Ectodermal cell (in vitro differentiated cells): Measurements from ENCODE around the gene CRTC1.

Source experiments
- H3K27ac ChIP-seq: 2 replicates; pipeline ENCODE4 v1.7.0; 2013; ENCODE audit warnings: mild to moderate bottlenecking, low read depth, low read length; ENCODE audit not compliant: insufficient read depth, poor library complexity, severe bottlenecking
- H3K27me3 ChIP-seq: 2 replicates; pipeline ENCODE4 v1.7.0; 2013; ENCODE audit warnings: mild to moderate bottlenecking, low read length; ENCODE audit not compliant: insufficient read depth, control insufficient read depth, poor library complexity, severe bottlenecking
- H3K36me3 ChIP-seq: one replicate; pipeline ENCODE4 v1.7.0; 2013; ENCODE audit warnings: low read length; ENCODE audit not compliant: control insufficient read depth, insufficient read depth
- H3K4me1 ChIP-seq: one replicate; pipeline ENCODE4 v1.7.0; 2013; ENCODE audit warnings: low read length; ENCODE audit not compliant: control insufficient read depth, insufficient read depth
- H3K4me3 ChIP-seq: 2 replicates; pipeline ENCODE4 v1.7.0; 2013; ENCODE audit warnings: low read depth, low read length, control low read depth; ENCODE audit not compliant: insufficient read depth
- H3K9me3 ChIP-seq: 2 replicates; pipeline ENCODE4 v1.7.0; 2013; ENCODE audit warnings: mild to moderate bottlenecking, low read length, moderate library complexity; ENCODE audit not compliant: control insufficient read depth
- WGBS, 2 experiments: methylation state at CpG; one replicate each; pipeline ENCODE4 v1.1.7; 2013; ENCODE audit warnings: missing lambda C conversion rate in 2 of 2; 5-methylcytosine and 5-hydroxymethylcytosine counted together

Gene CRTC1

DNA sequence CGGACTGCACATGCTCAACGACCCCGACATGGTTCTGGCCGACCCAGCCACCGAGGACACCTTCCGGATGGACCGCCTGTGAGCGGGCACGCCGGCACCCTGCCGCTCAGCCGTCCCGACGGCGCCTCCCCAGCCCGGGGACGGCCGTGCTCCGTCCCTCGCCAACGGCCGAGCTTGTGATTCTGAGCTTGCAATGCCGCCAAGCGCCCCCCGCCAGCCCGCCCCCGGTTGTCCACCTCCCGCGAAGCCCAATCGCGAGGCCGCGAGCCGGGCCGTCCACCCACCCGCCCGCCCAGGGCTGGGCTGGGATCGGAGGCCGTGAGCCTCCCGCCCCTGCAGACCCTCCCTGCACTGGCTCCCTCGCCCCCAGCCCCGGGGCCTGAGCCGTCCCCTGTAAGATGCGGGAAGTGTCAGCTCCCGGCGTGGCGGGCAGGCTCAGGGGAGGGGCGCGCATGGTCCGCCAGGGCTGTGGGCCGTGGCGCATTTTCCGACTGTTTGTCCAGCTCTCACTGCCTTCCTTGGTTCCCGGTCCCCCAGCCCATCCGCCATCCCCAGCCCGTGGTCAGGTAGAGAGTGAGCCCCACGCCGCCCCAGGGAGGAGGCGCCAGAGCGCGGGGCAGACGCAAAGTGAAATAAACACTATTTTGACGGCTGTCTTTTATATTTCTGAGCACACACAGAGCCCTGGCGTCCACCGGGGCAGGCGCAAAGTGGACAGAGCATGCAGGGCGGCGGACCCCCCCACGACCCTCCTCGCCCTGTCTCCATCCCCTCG lies 94.0 kb downstream of the CRTC1 start:
- Histone ChIP-seq H3K9me3 (no peaks in the 10 kb centered on the region), H3K27me3 (peaks cover 99% of the 10 kb centered on the region), H3K27ac (no peak overlapping the region), H3K36me3 (no peaks in the 10 kb centered on the region), H3K4me3 (no peak overlapping the region), H3K4me1 (peaks cover 8% of the 10 kb centered on the region)
- WGBS, 2 experiments, result 38% methylated on average over 71 of the region's 71 CpGs

DNA sequence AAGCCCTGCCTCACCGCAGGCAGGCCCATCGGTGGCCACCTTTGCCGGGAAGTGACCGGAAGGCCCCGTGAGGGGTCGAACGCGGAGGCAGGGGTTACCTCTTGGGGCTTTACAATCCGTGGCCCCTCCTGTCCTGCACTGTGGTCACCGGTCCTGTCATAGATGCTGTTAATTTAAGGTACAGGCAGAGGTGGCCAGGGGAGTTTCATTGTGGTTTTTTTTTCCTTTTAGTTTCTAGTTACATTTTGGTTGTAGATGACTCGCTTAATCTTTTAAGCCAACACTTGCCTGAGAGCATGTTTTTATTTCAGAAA lies 94.6 kb downstream of the CRTC1 start:
- Histone ChIP-seq H3K9me3 (no peaks in the 10 kb centered on the region), H3K27me3 (peaks cover 99% of the 10 kb centered on the region)
- 49 to 66% methylated on average over 10 to 11 of the region's 11 CpGs for WGBS, 2 experiments

GRCh38 chr19:18778826-18779495 lies 95.5 kb downstream of the CRTC1 start:
- Histone ChIP-seq H3K36me3 (no peaks in the 10 kb centered on the region), H3K27ac (no peak overlapping the region), H3K27me3 (peaks cover 99% of the 10 kb centered on the region), H3K9me3 (no peaks in the 10 kb centered on the region), H3K4me3 (no peak overlapping the region), H3K4me1 (peaks cover 8% of the 10 kb centered on the region)
- WGBS, 2 experiments, result 78 to 80% methylated on average over 13 to 14 of the region's 14 CpGs

More for the DNA sequence above, 94.6 kb downstream of the CRTC1 start:
- Histone ChIP-seq H3K4me1 (peaks cover 8% of the 10 kb centered on the region), H3K36me3 (no peaks in the 10 kb centered on the region), H3K4me3 (no peak overlapping the region), H3K27ac (no peak overlapping the region)

GRCh38 chr19:18780081-18780480 lies 96.6 kb downstream of the CRTC1 start:
- 87 to 88% methylated on average over 17 of the region's 17 CpGs for WGBS, 2 experiments
- Histone ChIP-seq H3K36me3 (no peaks in the 10 kb centered on the region), H3K27me3 (peaks cover 100% of the 10 kb centered on the region), H3K9me3 (no peaks in the 10 kb centered on the region), H3K4me1 (peaks cover 8% of the 10 kb centered on the region), H3K27ac (no peak overlapping the region), H3K4me3 (no peak overlapping the region)

DNA sequence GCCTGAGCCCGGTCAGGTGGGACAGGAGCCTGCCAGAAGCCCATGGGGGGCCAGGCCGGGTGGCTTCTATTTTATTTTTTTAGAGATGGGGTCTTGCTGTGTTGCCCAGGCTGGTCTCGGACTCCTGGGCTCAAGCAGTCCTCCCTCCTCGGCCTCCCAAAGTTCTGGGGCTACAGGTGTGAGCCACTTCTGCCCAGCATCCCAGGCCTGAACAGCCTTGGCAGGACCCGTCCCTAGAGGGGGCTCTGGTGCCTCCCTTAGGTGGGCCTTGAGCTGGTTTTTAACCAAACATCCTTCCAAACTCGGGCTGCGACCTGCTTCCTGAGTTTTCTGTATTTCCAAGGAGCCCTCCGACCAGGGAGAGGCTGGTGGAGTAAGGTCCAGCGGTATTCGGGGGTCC lies 97.2 kb downstream of the CRTC1 start:
- Histone ChIP-seq H3K4me3 (no peak overlapping the region), H3K27ac (no peak overlapping the region), H3K36me3 (no peaks in the 10 kb centered on the region), H3K27me3 (peaks cover 100% of the 10 kb centered on the region), H3K9me3 (no peaks in the 10 kb centered on the region), H3K4me1 (peaks cover 10% of the 10 kb centered on the region)
- 67 to 68% methylated on average over 10 of the region's 10 CpGs for WGBS, 2 experiments

GRCh38 chr19:18781047-18781600 lies 97.6 kb downstream of the CRTC1 start:
- Histone ChIP-seq H3K9me3 (no peaks in the 10 kb centered on the region), H3K4me3 (no peak overlapping the region), H3K27me3 (peaks cover 100% of the 10 kb centered on the region), H3K27ac (no peak overlapping the region), H3K4me1 (peaks cover 10% of the 10 kb centered on the region), H3K36me3 (no peaks in the 10 kb centered on the region)
- 90 to 91% methylated on average over 14 of the region's 14 CpGs for WGBS, 2 experiments

GRCh38 chr19:18781885-18782527 lies 98.5 kb downstream of the CRTC1 start:
- Histone ChIP-seq H3K36me3 (no peaks in the 10 kb centered on the region), H3K27me3 (peaks cover 100% of the 10 kb centered on the region), H3K4me1 (peaks cover 5% of the 10 kb centered on the region), H3K4me3 (no peak overlapping the region), H3K27ac (no peak overlapping the region), H3K9me3 (no peaks in the 10 kb centered on the region)
- WGBS, 2 experiments, result 84 to 86% methylated on average over 20 of the region's 20 CpGs

- H3K36me3 ChIP-seq, result no peaks in the 10 kb centered on the region
- H3K27ac ChIP-seq, result no peak overlapping the region
- H3K4me3 ChIP-seq, result no peak overlapping the region
- H3K9me3 ChIP-seq, result no peaks in the 10 kb centered on the region
- WGBS, 2 experiments, result 86 to 90% methylated on average over 22 of the region's 22 CpGs
- H3K27me3 ChIP-seq, result peaks cover 100% of the 10 kb centered on the region
- H3K4me1 ChIP-seq, result peaks cover 3% of the 10 kb centered on the region
These were observed 99.2 kb downstream of the CRTC1 start for GRCh38 chr19:18782559-18783225.

DNA sequence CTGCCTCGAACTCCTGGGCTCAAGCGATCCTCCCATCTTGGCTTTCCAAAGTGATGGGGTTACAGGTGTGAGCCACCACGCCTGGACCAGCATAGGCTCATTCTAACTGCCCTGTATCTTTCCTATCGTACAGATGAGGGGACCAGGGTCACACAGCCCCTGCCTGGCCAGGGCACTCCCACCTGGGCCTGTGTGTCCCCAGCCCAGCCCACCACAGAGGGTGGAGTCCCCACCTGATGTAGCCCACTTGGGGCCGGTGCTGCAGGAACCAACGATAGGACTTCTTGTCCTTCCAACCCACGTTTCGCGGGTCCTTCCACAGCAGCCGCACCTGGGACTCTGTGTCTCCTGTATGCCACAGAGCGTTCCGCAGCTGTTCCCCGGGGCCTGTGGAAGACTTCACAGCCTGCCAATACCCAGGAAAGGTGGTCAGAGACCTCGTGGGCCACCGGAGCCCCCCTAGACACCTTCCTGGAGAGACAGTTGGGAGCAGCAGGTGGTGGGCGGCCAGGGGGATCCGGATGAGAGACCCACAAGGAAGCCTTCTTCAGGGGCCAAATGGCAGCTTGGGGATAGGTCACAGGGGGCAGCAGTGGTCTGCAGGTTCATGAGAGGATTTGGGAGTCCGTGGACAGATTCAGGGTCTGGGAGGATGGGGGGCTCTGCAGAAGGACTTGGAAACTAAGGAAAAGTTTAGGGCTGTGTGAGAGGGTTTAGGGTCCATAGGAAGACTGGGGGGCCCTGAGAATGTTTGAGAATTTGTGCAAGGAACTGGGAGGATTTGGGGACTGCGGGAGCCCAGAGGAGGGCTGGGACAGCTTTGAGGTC lies 100.7 kb downstream of the CRTC1 start:
- peaks cover 100% of the 10 kb centered on the region for H3K27me3 ChIP-seq
- no peaks in the 10 kb centered on the region for H3K9me3 ChIP-seq
- peaks cover 3% of the 10 kb centered on the region for H3K4me1 ChIP-seq
- H3K27ac ChIP-seq, result no peak overlapping the region
- H3K36me3 ChIP-seq, result no peaks in the 10 kb centered on the region
- no peak overlapping the region for H3K4me3 ChIP-seq
- WGBS, 2 experiments, result 85% methylated on average over 19 of the region's 19 CpGs
